Activated T-cell treated with anti-CD3 and anti-CD28 coated beads, Interleukin-2, amount 50 U/mL, for 4 hours (primary cell): Measurements from ENCODE around the gene RCOR2. TPM values are rescaled to one million over a fixed set of nuclear protein-coding genes. Genes with fewer than 3 reads are reported as not detected.

Source experiments
- ATAC-seq, 2 donors: fragments of 200-7000 bp; cut with Tn5 transposase; one replicate each; pipeline ENCODE4 v1.10.0; 2021
- DNase-seq: peaks from one replicate; pipeline ENCODE4 v3.0.0-alpha.2; 2020
- H3K27me3 Mint-ChIP-seq: one replicate; pipeline ENCODE4 v1.8.0; 2021; ENCODE audit warnings: low read depth, mixed read lengths
- H3K36me3 Mint-ChIP-seq: one replicate; pipeline ENCODE4 v1.8.0; 2022; ENCODE audit warnings: mixed read lengths; ENCODE audit not compliant: insufficient read depth
- H3K4me1 Mint-ChIP-seq: one replicate; pipeline ENCODE4 v1.8.0; 2021; ENCODE audit warnings: low read depth, mixed read lengths
- H3K4me3 Mint-ChIP-seq: one replicate; pipeline ENCODE4 v1.8.0; 2021; ENCODE audit warnings: mild to moderate bottlenecking, moderate library complexity, mixed read lengths
- H3K9me3 Mint-ChIP-seq: one replicate; pipeline ENCODE4 v1.8.0; 2021; ENCODE audit warnings: mixed read lengths
- total RNA-seq, 3 donors: library from RNA; stranded (reverse); gene quantifications; one replicate each; pipeline ENCODE4 v1.2.1, GENCODE V29; 2021

The RCOR2 gene
- total RNA-seq, 3 donors from 2014 or later = 0.13 to 0.27 TPM; not detected in 1

DNA sequence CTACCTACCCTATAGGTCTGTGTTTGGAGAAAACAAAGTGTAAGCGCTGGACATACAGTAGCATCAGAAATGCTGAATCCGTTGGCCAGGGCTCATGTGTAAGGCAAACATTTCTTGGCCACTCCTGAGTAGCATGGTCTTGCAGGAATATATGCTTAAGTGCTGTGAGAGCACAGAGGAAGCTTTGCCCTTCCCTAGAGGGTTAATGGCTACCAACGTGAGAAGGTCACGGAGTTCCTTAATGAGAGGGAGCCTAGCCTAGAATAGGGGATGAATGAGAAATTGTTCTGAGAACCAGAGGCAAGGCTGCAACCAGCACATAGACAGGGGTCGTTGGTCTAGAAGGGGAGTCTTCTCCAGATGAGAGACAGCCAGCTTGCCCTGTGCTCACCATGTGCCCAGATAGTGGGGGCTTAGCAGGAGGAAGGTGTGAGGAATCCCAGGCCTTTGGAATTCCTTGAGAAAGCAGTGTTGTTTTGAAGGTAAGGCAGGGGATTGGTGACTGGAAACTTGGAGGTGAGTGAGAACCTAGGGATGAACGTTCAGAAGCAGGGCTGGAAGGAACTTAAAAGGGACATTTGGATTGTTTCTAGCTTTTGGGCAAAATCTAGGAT is 29.5 kb downstream of the RCOR2 start:
- no peak for DNase-seq
- Mint-ChIP-seq H3K9me3 (no peaks in the 10 kb centered on the region), H3K36me3 (no peaks in the 10 kb centered on the region), H3K27me3 (no peaks in the 10 kb centered on the region), H3K4me1 (peaks cover 83% of the 10 kb centered on the region), H3K4me3 (peak overlapping the region; percentile 87)
- no peak for ATAC-seq

DNA sequence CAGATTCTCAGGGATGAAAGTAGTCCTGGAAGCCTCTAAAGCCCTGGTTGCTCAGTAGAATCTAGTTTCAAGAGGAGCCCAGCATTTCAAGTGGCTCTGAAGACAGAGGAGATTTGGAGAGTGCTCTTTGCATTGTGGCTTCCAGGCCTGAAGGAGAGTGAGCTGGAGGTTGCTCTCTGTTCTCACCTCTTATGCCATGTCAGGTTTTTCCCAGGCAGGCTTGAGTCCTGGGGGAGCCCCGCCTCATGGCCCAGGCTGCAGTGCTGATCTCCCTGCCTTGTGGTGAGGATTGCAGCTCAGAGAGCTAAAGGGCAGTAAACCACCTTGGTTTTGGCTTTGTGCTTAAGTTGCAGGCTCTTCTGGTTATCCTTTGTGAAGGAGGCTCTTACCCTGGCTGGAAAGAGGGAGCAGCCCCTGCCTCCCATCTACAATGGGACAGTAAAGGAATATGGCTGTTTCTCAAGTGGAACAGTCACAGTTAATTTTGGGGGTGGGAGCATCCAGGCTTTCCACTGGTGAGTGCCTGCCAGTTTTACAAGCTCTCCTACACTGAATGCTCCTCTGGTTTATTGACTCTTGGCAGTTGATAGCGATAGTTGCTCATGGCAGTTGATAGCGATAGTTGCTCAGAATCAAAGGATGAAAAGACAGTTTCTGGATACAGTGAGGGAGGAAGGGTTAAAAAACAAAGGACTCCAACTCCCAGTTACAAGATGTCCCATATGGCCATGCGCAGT is 32.6 kb downstream of the RCOR2 start:
- Mint-ChIP-seq H3K36me3 (no peaks in the 10 kb centered on the region), H3K4me3 (no peak overlapping the region), H3K9me3 (no peaks in the 10 kb centered on the region), H3K27me3 (no peaks in the 10 kb centered on the region), H3K4me1 (peaks cover 77% of the 10 kb centered on the region)
- no peak for ATAC-seq
- no peak for DNase-seq

DNA sequence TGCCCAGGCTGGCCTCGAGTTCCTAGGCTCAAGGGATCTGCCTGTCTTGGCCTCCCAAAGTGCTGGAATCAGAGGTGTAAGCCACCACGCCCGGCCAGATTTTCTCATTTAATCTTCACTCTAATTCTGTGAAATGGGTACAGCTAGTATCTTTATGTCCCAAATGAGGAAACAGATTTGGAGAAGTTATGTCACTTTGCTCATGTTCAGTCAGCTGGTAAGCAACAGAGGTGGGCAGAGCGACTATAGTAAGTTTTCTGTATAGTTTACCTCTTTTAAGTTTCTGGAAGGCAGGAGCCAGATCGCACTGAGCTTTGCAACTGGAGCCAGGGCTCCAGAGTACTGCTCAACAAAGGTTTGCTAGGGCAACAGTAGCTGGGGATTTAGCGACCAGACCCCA is 33.2 kb downstream of the RCOR2 start:
- Mint-ChIP-seq H3K36me3 (no peaks in the 10 kb centered on the region), H3K4me3 (no peak overlapping the region), H3K4me1 (peaks cover 77% of the 10 kb centered on the region), H3K9me3 (no peaks in the 10 kb centered on the region), H3K27me3 (no peaks in the 10 kb centered on the region)
- DNase-seq (no peak), ATAC-seq (no peak)

DNA sequence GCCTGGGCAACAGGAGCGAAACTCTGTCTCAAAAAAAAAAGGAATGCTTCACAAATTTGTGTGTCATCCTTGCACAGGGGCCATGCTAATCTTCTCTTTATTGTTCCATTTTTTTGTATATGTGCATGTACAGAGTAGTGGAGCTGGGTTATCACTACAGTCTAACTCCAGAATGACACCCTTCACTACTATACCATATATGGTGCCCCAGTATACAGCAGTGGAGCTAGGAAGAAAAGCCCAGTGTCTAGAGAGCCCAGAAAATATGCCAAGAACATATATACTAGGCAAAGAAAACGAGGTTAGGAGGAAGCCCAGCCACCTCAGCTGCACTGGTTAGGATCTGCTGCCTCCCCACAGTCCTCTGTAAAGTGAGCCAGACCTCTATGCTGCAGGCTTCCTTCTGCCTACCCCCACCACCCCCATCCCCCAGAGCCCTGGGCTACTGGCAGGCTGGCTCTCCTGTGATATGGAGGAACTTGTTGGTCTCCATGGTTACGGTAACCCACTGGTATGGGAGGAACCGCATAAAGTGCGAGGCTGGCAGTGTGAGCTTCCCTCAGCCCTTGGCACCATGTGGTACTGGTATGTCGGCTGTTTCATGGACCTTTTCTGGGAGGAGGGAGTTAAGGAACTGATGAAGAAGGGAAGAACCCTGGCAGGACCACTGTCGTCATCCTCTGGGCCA is 34.3 kb downstream of the RCOR2 start:
- peaks cover 74% of the 10 kb centered on the region for H3K4me1 Mint-ChIP-seq
- peak in 1 of 2 donors; percentile 16 for ATAC-seq

DNA sequence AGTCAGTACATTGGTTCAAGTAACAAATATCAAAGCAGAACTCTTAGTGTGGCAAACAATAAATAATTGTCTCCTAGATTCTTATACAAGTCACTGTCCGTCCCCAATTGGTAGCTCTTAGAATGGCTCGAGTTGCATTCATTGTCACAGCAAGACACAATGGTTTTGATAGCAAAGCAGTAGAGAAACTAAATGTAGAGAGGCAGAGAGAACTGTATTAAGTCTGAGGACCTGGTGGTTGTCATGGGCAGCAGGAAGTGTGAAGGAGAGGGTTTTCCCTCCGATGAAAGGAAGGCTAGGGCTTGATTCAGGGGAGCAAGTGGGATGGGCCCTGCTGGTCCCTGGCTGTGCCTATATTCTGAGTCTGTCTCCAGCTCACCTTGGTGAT is 36.6 kb downstream of the RCOR2 start:
- Mint-ChIP-seq H3K4me1 (peaks cover 69% of the 10 kb centered on the region), H3K9me3 (no peaks in the 10 kb centered on the region), H3K36me3 (peaks cover under 1% of the 10 kb centered on the region), H3K27me3 (no peaks in the 10 kb centered on the region), H3K4me3 (no peak overlapping the region)
- ATAC-seq (peak; percentile 28 to 46), DNase-seq (no peak)

More for the DNA sequence above, 34.3 kb downstream of the RCOR2 start:
- H3K4me3 Mint-ChIP-seq = no peak overlapping the region
- H3K9me3 Mint-ChIP-seq = no peaks in the 10 kb centered on the region
- H3K27me3 Mint-ChIP-seq = no peaks in the 10 kb centered on the region
- no peaks in the 10 kb centered on the region for H3K36me3 Mint-ChIP-seq
- DNase-seq = no peak

DNA sequence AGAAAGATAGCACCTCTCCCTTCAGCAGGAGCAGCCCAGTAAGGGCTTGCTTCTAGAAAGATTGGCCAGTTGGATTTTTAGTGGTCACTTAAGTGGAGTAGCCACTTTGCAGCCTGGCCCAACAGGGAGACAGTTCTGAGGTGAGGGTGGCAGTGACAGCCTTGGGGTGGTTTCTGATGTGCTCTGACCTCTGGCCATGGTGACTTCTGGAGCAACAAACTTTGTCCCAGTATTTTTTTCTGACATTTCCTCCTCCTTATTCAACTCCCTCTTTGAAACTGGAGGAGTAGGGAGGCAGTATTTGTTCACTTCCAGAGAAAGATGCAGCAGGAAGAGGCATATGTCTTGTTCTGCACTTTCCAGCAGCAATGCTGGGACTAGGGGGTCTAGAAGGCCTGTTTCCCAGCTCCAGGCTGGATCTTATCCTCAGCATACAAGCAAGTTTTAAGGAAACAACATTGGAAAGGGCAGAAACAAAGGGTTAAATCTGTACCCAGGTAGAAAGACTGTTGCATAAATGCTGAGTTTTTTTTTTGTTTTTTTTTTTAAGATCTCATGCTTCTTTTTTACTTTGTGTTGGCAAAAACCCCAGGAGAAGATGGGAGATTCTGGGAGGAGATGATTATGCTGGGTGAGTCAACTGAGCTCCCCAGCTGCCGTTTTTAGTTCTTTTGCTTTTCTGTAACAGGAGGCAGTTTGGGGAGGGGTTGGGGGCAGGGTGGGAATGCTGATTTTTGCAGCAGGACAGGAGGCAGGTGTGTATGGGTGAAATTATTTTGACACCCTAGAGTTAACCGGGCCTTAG is 37.2 kb downstream of the RCOR2 start:
- peaks cover 2% of the 10 kb centered on the region for H3K36me3 Mint-ChIP-seq
- peaks cover 68% of the 10 kb centered on the region for H3K4me1 Mint-ChIP-seq
- no peak for DNase-seq
- no peak for ATAC-seq
- H3K9me3 Mint-ChIP-seq = no peaks in the 10 kb centered on the region
- H3K4me3 Mint-ChIP-seq = no peak overlapping the region
- no peaks in the 10 kb centered on the region for H3K27me3 Mint-ChIP-seq

DNA sequence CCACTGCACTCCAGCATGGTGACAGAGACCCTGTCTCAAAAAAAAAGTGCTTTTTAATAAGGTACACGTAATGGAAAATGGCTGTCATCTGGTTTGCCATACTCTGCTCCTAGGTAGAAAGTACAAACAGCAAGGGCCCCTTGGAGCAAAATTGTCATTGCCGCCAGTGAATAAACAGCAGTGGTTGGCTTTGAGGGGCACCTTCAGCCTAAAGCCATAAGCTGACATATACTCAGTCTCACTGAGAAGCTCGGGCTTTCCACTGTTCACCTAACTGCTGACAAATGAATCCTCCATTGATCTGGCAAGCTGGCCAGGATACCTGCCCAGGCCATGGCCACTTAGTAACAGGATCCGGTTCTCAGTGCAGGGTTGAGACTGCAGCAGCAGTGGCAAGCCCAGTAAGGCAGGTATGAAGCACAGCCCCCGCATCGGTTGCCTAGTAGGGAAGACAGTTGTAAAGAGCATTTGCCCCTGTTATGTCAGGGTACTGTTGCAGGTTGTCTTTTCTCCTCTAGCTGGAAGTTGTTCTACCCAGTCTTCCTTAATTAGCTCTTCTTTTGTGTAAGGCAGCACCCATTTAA is 39.2 kb downstream of the RCOR2 start:
- Mint-ChIP-seq H3K9me3 (no peaks in the 10 kb centered on the region), H3K36me3 (peaks cover 2% of the 10 kb centered on the region), H3K27me3 (no peaks in the 10 kb centered on the region), H3K4me3 (no peak overlapping the region), H3K4me1 (peaks cover 70% of the 10 kb centered on the region)
- DNase-seq (no peak), ATAC-seq (no peak)

GRCh38 chr11:63876616-63877015 is 40.3 kb downstream of the RCOR2 start:
- Mint-ChIP-seq H3K36me3 (peaks cover 2% of the 10 kb centered on the region), H3K9me3 (no peaks in the 10 kb centered on the region), H3K27me3 (no peaks in the 10 kb centered on the region), H3K4me1 (peaks cover 74% of the 10 kb centered on the region), H3K4me3 (no peak overlapping the region)
- no peak for DNase-seq
- no peak for ATAC-seq

DNA sequence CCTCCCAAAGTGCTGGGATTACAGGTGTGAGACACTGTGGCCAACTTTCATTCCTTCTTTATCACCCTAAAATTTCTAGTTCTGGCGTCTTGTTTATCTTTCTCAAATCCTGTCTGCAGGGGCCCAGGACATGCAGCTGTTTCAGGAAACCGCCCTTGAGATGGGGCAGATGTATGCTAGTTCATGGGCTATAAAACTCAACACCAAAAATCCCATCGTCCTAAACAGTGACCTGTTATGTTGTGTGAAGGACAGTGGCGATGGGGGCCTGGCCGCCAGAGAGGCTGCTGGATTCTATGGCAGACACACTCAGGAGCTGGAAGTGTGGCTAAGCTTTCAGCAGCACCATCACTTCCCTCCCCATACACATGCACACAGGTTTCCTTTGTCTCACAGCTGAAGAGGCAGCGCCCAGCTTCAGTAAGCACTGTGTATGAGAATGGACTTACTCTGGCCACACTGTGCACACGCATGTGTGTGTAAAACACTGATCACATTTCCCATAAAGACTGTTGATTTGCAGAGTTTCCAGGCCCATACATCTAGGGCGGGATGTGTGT is 41.4 kb downstream of the RCOR2 start:
- peaks cover 4% of the 10 kb centered on the region for H3K36me3 Mint-ChIP-seq
- no peaks in the 10 kb centered on the region for H3K27me3 Mint-ChIP-seq
- ATAC-seq (no peak), DNase-seq (no peak)
- peaks cover 69% of the 10 kb centered on the region for H3K4me1 Mint-ChIP-seq
- H3K4me3 Mint-ChIP-seq = no peak overlapping the region
- no peaks in the 10 kb centered on the region for H3K9me3 Mint-ChIP-seq

- DNase-seq = no peak
- H3K27me3 Mint-ChIP-seq = no peaks in the 10 kb centered on the region
- no peaks in the 10 kb centered on the region for H3K9me3 Mint-ChIP-seq
- no peak overlapping the region for H3K4me3 Mint-ChIP-seq
- ATAC-seq = no peak
- H3K4me1 Mint-ChIP-seq = peaks cover 69% of the 10 kb centered on the region
- H3K36me3 Mint-ChIP-seq = peaks cover 6% of the 10 kb centered on the region
Measured at GRCh38 chr11:63874511-63874910, 42.5 kb downstream of the RCOR2 start.

GRCh38 chr11:63873311-63873710 is 43.7 kb downstream of the RCOR2 start:
- DNase-seq (no peak), ATAC-seq (no peak)
- H3K4me1 Mint-ChIP-seq = peaks cover 71% of the 10 kb centered on the region
- H3K27me3 Mint-ChIP-seq = no peaks in the 10 kb centered on the region
- peaks cover 7% of the 10 kb centered on the region for H3K36me3 Mint-ChIP-seq
- no peak overlapping the region for H3K4me3 Mint-ChIP-seq
- H3K9me3 Mint-ChIP-seq = no peaks in the 10 kb centered on the region

- Mint-ChIP-seq H3K27me3 (no peaks in the 10 kb centered on the region), H3K9me3 (no peaks in the 10 kb centered on the region), H3K4me3 (peak overlapping the region; percentile 26), H3K36me3 (peaks cover 8% of the 10 kb centered on the region), H3K4me1 (peaks cover 72% of the 10 kb centered on the region)
- DNase-seq (no peak), ATAC-seq (no peak)
Measured at GRCh38 chr11:63872800-63873197, 44.2 kb downstream of the RCOR2 start.

DNA sequence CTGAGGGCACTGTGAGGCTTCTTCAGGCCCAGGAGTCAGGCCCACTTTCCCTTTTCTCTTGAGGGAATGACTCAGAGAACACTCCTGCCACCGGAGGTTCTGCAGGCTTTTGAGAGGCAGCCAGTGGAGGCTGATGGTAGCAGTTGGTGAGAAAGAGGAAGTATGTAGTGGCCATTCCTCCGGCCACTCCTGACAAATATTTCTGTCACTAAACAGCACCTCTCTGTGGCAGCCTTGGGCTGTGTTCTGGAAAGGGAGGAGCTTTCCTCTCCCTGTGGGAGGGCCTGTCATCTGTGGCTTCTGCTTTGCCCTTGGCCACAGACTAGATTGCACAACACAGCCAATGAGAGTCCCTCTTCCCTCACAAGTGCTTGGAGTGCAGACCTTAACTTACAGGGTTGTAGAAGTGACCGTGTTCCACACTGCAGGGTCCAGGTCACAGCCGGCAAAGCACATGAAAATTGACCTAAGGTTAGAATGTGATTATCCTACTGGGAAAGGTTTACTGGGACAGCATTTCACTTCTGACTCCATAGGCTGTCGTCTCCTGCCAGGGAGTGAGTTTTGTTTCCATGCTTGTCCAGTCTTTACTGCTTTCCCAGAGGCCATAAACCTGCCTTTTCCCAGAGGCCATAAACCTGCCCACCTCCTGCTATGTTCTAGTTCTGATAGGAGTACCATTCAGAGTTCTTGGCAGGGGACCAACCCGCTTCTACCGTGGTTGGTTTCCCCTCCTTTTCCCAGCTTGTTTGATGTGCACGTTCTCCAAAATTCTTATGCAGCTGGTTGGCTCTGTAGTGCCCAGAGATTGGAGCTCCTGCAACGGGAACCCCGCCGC is 44.8 kb downstream of the RCOR2 start:
- Mint-ChIP-seq H3K4me1 (peaks cover 76% of the 10 kb centered on the region), H3K4me3 (peak overlapping the region; percentile 26), H3K27me3 (no peaks in the 10 kb centered on the region), H3K36me3 (peaks cover 8% of the 10 kb centered on the region), H3K9me3 (no peaks in the 10 kb centered on the region)
- DNase-seq (peak; percentile 10), ATAC-seq (peak; percentile 73 to 74)
